Hepatocyte (in vitro differentiated cells): Measurements from ENCODE around the gene ATXN2. TPM values are rescaled to one million over a fixed set of nuclear protein-coding genes. Genes with fewer than 3 reads are reported as not detected.

Experiments
- DNase-seq: peaks from one replicate; pipeline ENCODE4 v3.0.0-alpha.2; 2016; ENCODE audit warnings: low spot score
- H2AFZ ChIP-seq: fragments of 200-600 bp; sonication (generic); 2 replicates; pipeline ENCODE4 v1.6.0; 2016; ENCODE audit warnings: antibody characterized with exemption, mild to moderate bottlenecking
- H3K27ac ChIP-seq: fragments of 200-600 bp; sonication (generic); 2 replicates; pipeline ENCODE4 v1.5.1; 2016; ENCODE audit warnings: mild to moderate bottlenecking
- H3K27me3 ChIP-seq: fragments of 200-600 bp; sonication (generic); 2 replicates; pipeline ENCODE4 v1.6.1; 2016
- H3K36me3 ChIP-seq: fragments of 200-600 bp; sonication (generic); replicated peaks from 2 replicates; pipeline ENCODE4 v1.5.1; 2016; ENCODE audit warnings: low read depth; ENCODE audit not compliant: insufficient read depth
- H3K4me1 ChIP-seq: fragments of 200-600 bp; sonication (generic); 2 replicates; pipeline ENCODE4 v1.5.1; 2016; ENCODE audit warnings: mild to moderate bottlenecking, moderate library complexity; ENCODE audit not compliant: insufficient read depth
- H3K4me2 ChIP-seq: fragments of 200-600 bp; sonication (generic); 2 replicates; pipeline ENCODE4 v1.6.0; 2016
- H3K4me3 ChIP-seq: fragments of 200-600 bp; sonication (generic); 2 replicates; pipeline ENCODE4 v1.5.1; 2016; ENCODE audit warnings: mild to moderate bottlenecking
- H3K79me2 ChIP-seq: fragments of 200-600 bp; sonication (generic); 2 replicates; pipeline ENCODE4 v1.6.0; 2017; ENCODE audit warnings: mild to moderate bottlenecking
- H3K9me2 ChIP-seq: fragments of 200-600 bp; sonication (generic); replicated peaks from 2 replicates; pipeline ENCODE4 v1.6.0; 2017; ENCODE audit warnings: mild to moderate bottlenecking; ENCODE audit not compliant: insufficient read depth
- H3K9me3 ChIP-seq: fragments of 200-600 bp; sonication (generic); 2 replicates; pipeline ENCODE4 v1.5.1; 2016; ENCODE audit warnings: low read depth, mild to moderate bottlenecking
- H4K20me1 ChIP-seq: fragments of 200-600 bp; sonication (generic); 2 replicates; pipeline ENCODE4 v1.6.0; 2016; ENCODE audit warnings: mild to moderate bottlenecking; ENCODE audit not compliant: insufficient read depth, poor library complexity, severe bottlenecking
- CTCF ChIP-seq: fragments of 200-600 bp; sonication (generic); IDR thresholded peaks from 2 replicates; pipeline ENCODE4 v1.5.1; 2016; ENCODE audit warnings: antibody characterized with exemption, mild to moderate bottlenecking; ENCODE audit not compliant: poor library complexity
- EZH2 ChIP-seq: fragments of 200-600 bp; sonication (generic); IDR thresholded peaks from 2 replicates; pipeline ENCODE4 v1.6.1; 2016; ENCODE audit warnings: antibody characterized with exemption, mild to moderate bottlenecking, borderline replicate concordance
- EZH2phosphoT487 ChIP-seq: fragments of 200-600 bp; sonication (generic); IDR thresholded peaks from one replicate; pipeline ENCODE4 v1.6.1; 2018; ENCODE audit warnings: antibody characterized with exemption, mild to moderate bottlenecking, low read depth, moderate library complexity; ENCODE audit not compliant: unreplicated experiment, severe bottlenecking
- WGBS: methylation state at CpG from one replicate; pipeline ENCODE4 v1.1.6; 2016; ENCODE audit warnings: low lambda C conversion rate; ENCODE audit errors: missing lambda C conversion rate; 5-methylcytosine and 5-hydroxymethylcytosine counted together
- polyA plus RNA-seq: library from polyadenylated mRNA; unstranded; fragments of >200 nt; fragmentation: Nextera tagmentation; extraction: Ambion mirVana; gene quantifications from 2 replicates; pipeline ENCODE4 v1.2.1, GENCODE V29; 2016
- total RNA-seq: library from RNA; depleted of rRNA; stranded (reverse); fragments of >200 nt; gene quantifications from 2 replicates; pipeline ENCODE4 v1.2.3, GENCODE V29; 2014

ATXN2 gene
- total and polyA plus RNA-seq, 2 experiments from 2014 or later: 36.9 to 47.9 TPM

GRCh38 chr12:111455448-111456320, 143.4 kb downstream of the ATXN2 start:
- H3K27ac ChIP-seq: no peak overlapping the region

GRCh38 chr12:111454716-111455447, 144.2 kb downstream of the ATXN2 start:
- no peak for DNase-seq
- TF ChIP-seq EZH2phosphoT487: no peak
- no peak for TF ChIP-seq EZH2
- no peak for TF ChIP-seq CTCF
- Histone ChIP-seq H3K36me3 (no peaks in the 10 kb centered on the region), H3K9me2 (no peaks in the 10 kb centered on the region), H4K20me1 (no peaks in the 10 kb centered on the region), H3K4me1 (no peaks in the 10 kb centered on the region), H3K4me3 (no peak overlapping the region), H3K27me3 (no peaks in the 10 kb centered on the region), H3K4me2 (no peak overlapping the region), H3K9me3 (no peaks in the 10 kb centered on the region), H3K79me2 (peaks cover 3% of the 10 kb centered on the region), H3K27ac (no peak overlapping the region), H2AFZ (no peak overlapping the region)
- WGBS: 93% methylated on average over 11 of the region's 11 CpGs

More at GRCh38 chr12:111455448-111456320, 143.4 kb downstream of the ATXN2 start:
- no peak overlapping the region for H2AFZ ChIP-seq
- no peaks in the 10 kb centered on the region for H3K36me3 ChIP-seq
- H3K4me2 ChIP-seq: no peak overlapping the region
- no peaks in the 10 kb centered on the region for H3K4me1 ChIP-seq
- no peaks in the 10 kb centered on the region for H4K20me1 ChIP-seq
- WGBS: 94% methylated on average over 15 of the region's 15 CpGs
- DNase-seq: no peak
- H3K9me3 ChIP-seq: no peaks in the 10 kb centered on the region
- no peak overlapping the region for H3K4me3 ChIP-seq
- no peaks in the 10 kb centered on the region for H3K79me2 ChIP-seq
- TF ChIP-seq EZH2phosphoT487 (no peak), CTCF (no peak), EZH2 (no peak)
- H3K9me2 ChIP-seq: no peaks in the 10 kb centered on the region
- H3K27me3 ChIP-seq: no peaks in the 10 kb centered on the region

GRCh38 chr12:111454311-111454710, 144.8 kb downstream of the ATXN2 start:
- no peaks in the 10 kb centered on the region for H3K36me3 ChIP-seq
- no peaks in the 10 kb centered on the region for H3K9me2 ChIP-seq
- H3K4me1 ChIP-seq: no peaks in the 10 kb centered on the region
- no peak for DNase-seq
- H3K4me3 ChIP-seq: no peak overlapping the region
- no peaks in the 10 kb centered on the region for H4K20me1 ChIP-seq
- H3K79me2 ChIP-seq: peaks cover 3% of the 10 kb centered on the region
- H2AFZ ChIP-seq: no peak overlapping the region
- TF ChIP-seq CTCF: no peak
- TF ChIP-seq EZH2phosphoT487: no peak
- no peak for TF ChIP-seq EZH2
- WGBS: 82% methylated on average over 4 of the region's 4 CpGs
- no peaks in the 10 kb centered on the region for H3K9me3 ChIP-seq
- no peaks in the 10 kb centered on the region for H3K27me3 ChIP-seq
- H3K27ac ChIP-seq: no peak overlapping the region
- H3K4me2 ChIP-seq: no peak overlapping the region
